HL-60/S4 (cell line): ENCODE results near the gene PVR.
"Not testable (repeated sequence)": the region's sequence is repeated elsewhere in the genome, so short reads cannot be mapped to it uniquely, and the experiment has no call there.

Experiments used
- in situ Hi-C: fragments of 300-500 bp; cut with MboI; formaldehyde crosslinking; loops from 2 replicates; pipeline ENCODE4 v1.14.3; 2022; ENCODE audit warnings: low sequenced_read_pairs

PVR gene

GRCh38 chr19:44692379-44692721 is 48.6 kb downstream of the PVR start:
- in situ Hi-C loops = loop anchor here (10.0 kb wide), 1 partner anchor 152 kb away; the partner anchor contains the start of gene NECTIN2

- in situ Hi-C loops = loop anchor here (10.0 kb wide), 1 partner anchor 151 kb away; the partner anchor contains the start of gene NECTIN2
Observed at GRCh38 chr19:44694184-44694579, 50.5 kb downstream of the PVR start.

- in situ Hi-C loops = loop anchor here (10.0 kb wide), 1 partner anchor 148 kb away; the partner anchor contains the start of gene NECTIN2
Observed at GRCh38 chr19:44696939-44697669, 53.4 kb downstream of the PVR start.

GRCh38 chr19:44697670-44698034 is 53.9 kb downstream of the PVR start:
- in situ Hi-C loops = loop anchor here (10.0 kb wide), 1 partner anchor 147 kb away; the partner anchor contains the start of gene NECTIN2

- in situ Hi-C loops = loop anchor here (10.0 kb wide), 1 partner anchor 146 kb away; the partner anchor contains the start of gene NECTIN2
Observed at GRCh38 chr19:44698492-44699201, 54.9 kb downstream of the PVR start, which contains the start of gene CEACAM16. TSS of gene CEACAM16 (plus strand) at chr19:44699151. CDS start at chr19:44701457, 2,306 bp downstream.

GRCh38 chr19:44700547-44700946 is 56.8 kb downstream of the PVR start:
- in situ Hi-C loops = no loop called here

- in situ Hi-C loops = no loop called here
Observed at GRCh38 chr19:44701228-44701627, 57.5 kb downstream of the PVR start.

- in situ Hi-C loops = no loop called here
Observed at GRCh38 chr19:44702551-44703176, 59.0 kb downstream of the PVR start.

- in situ Hi-C loops = no loop called here
Observed at GRCh38 chr19:44703336-44704078, 59.8 kb downstream of the PVR start.

- in situ Hi-C loops = no loop called here
Observed at GRCh38 chr19:44704982-44705381, 61.3 kb downstream of the PVR start.

GRCh38 chr19:44705502-44706010 is 61.8 kb downstream of the PVR start:
- in situ Hi-C loops = no loop called here

- in situ Hi-C loops = no loop called here
Observed at GRCh38 chr19:44706506-44707236, 63.0 kb downstream of the PVR start.

GRCh38 chr19:44707794-44708193 is 64.1 kb downstream of the PVR start:
- in situ Hi-C loops = no loop called here

GRCh38 chr19:44708940-44709339 is 65.2 kb downstream of the PVR start:
- in situ Hi-C loops = no loop called here

- in situ Hi-C loops = not testable (repeated sequence)
Observed at GRCh38 chr19:44709434-44710266, 65.9 kb downstream of the PVR start.

- in situ Hi-C loops = no loop called here
Observed at GRCh38 chr19:44710483-44710882, 66.8 kb downstream of the PVR start.

- in situ Hi-C loops = no loop called here
Observed at GRCh38 chr19:44712864-44713515, 69.3 kb downstream of the PVR start.
